H1 (cell line): ENCODE data around the gene ELOVL2. TPM values are rescaled to one million over a fixed set of nuclear protein-coding genes. Genes with fewer than 3 reads are reported as not detected.

ENCODE experiments used
- CTCF ChIA-PET: fragments of 300-600 bp; sonication (Branson Sonifier 250); formaldehyde crosslinking; loops from one replicate; lab custom pipeline; 2021; ENCODE audit not compliant: partially characterized antibody; lab: Charles Lee
- POLR2A ChIA-PET: fragments of 300-600 bp; sonication (Branson Sonifier 250); formaldehyde crosslinking; loops from one replicate; lab custom pipeline; 2021; ENCODE audit warnings: inconsistent platforms; ENCODE audit not compliant: partially characterized antibody; lab: Charles Lee
- DNase-seq, 2 experiments: peaks; one replicate each; pipeline versions ENCODE4 v3.0.0 to v3.0.0-alpha.2; 2010 to 2022; ENCODE audit warnings: low spot score in 2 of 2, low read depth in 1 of 2, mixed read lengths in 1 of 2
- FAIRE-seq: peaks from 2 replicates; lab custom pipeline; 2011; peaks lifted over from hg19 to GRCh38; lab: Jason Lieb, UNC
- H2AFZ ChIP-seq: 2 replicates; pipeline ENCODE4 v1.8.1; 2012; ENCODE audit warnings: low read length, inconsistent platforms
- H2AK5ac ChIP-seq: 2 replicates; pipeline ENCODE4 v1.6.1; 2013; ENCODE audit warnings: low read depth, low read length
- H2BK120ac ChIP-seq: replicated peaks from 2 replicates; pipeline ENCODE3; 2013; ENCODE audit warnings: low read depth, low read length, inconsistent platforms
- H2BK12ac ChIP-seq: 2 replicates; pipeline ENCODE4 v1.6.1; 2013; ENCODE audit warnings: low read depth, low read length
- H2BK15ac ChIP-seq: 2 replicates; pipeline ENCODE4 v1.6.1; 2013; ENCODE audit warnings: low read length
- H2BK20ac ChIP-seq: 2 replicates; pipeline ENCODE4 v1.6.1; 2013; ENCODE audit warnings: low read length
- H2BK5ac ChIP-seq: 2 replicates; pipeline ENCODE4 v1.6.1; 2013; ENCODE audit warnings: low read depth, low read length
- H3K14ac ChIP-seq: 2 replicates; pipeline ENCODE4 v1.6.1; 2013; ENCODE audit warnings: inconsistent platforms; ENCODE audit not compliant: insufficient read length
- H3K18ac ChIP-seq: 2 replicates; pipeline ENCODE4 v1.6.1; 2013; ENCODE audit warnings: low read length; ENCODE audit errors: extremely low read depth
- H3K23ac ChIP-seq: 2 replicates; pipeline ENCODE4 v1.6.1; 2013; ENCODE audit warnings: inconsistent platforms; ENCODE audit not compliant: insufficient read length
- H3K23me2 ChIP-seq: 2 replicates; pipeline ENCODE4 v1.6.1; 2013; ENCODE audit warnings: low read depth, low read length
- H3K27ac ChIP-seq: 2 replicates; pipeline ENCODE4 v1.6.1; 2011; ENCODE audit warnings: low read depth, low read length, inconsistent platforms
- H3K27me3 ChIP-seq, 4 experiments: replicated peaks in 1 of 4; 1 replicate in 1 of 4; 2 replicates in 3 of 4; pipeline versions ENCODE4 v1.6.1 to v1.8.1; 2011 to 2013; ENCODE audit warnings: low read length in 3 of 4, mild to moderate bottlenecking in 3 of 4, inconsistent platforms in 2 of 4, mixed read lengths in 2 of 4, moderate library complexity in 1 of 4; ENCODE audit not compliant: control insufficient read depth in 3 of 4, insufficient read depth in 3 of 4; ENCODE audit errors: extremely low read depth in 1 of 4
- H3K36me3 ChIP-seq, 4 experiments: 2 replicates each; pipeline versions ENCODE4 v1.6.1 to v1.8.1; 2011 to 2013; ENCODE audit warnings: mild to moderate bottlenecking in 4 of 4, low read length in 3 of 4, moderate library complexity in 2 of 4, control low read depth in 1 of 4, inconsistent platforms in 1 of 4; ENCODE audit not compliant: insufficient read depth in 4 of 4, control insufficient read depth in 2 of 4
- H3K4ac ChIP-seq: replicated peaks from 2 replicates; pipeline ENCODE3; 2013; ENCODE audit warnings: low read length, low read depth, mixed read lengths, inconsistent platforms; ENCODE audit not compliant: insufficient read length
- H3K4me1 ChIP-seq, 4 experiments: replicated peaks in 1 of 4; 1 replicate in 1 of 4; 2 replicates in 3 of 4; pipeline versions ENCODE4 v1.6.1 to v1.8.1; 2011 to 2013; ENCODE audit warnings: low read length in 3 of 4, inconsistent platforms in 2 of 4, mixed read lengths in 1 of 4; ENCODE audit not compliant: insufficient read depth in 4 of 4, control insufficient read depth in 3 of 4
- H3K4me2 ChIP-seq, 2 experiments: 2 replicates each; pipeline versions ENCODE4 v1.6.1 to v1.8.1; 2011 to 2013; ENCODE audit warnings: low read depth in 2 of 2, low read length in 2 of 2, control low read depth in 1 of 2, inconsistent platforms in 1 of 2, mild to moderate bottlenecking in 1 of 2; ENCODE audit not compliant: insufficient read depth in 1 of 2
- H3K4me3 ChIP-seq, 4 experiments: fragments of 200-600, 300-600 bp in 1 of 4; sonication (generic), shearing (Covaris generic), sonication (Bioruptor Twin) in 1 of 4; 2 replicates each; pipeline versions ENCODE4 v1.5.1 to v1.8.1; 2011 to 2016; ENCODE audit warnings: low read length in 4 of 4, low read depth in 3 of 4, control low read depth in 2 of 4, inconsistent platforms in 2 of 4, mild to moderate bottlenecking in 2 of 4, mixed read lengths in 1 of 4, moderate library complexity in 1 of 4; ENCODE audit not compliant: insufficient read depth in 2 of 4; ENCODE audit errors: extremely low read depth in 1 of 4
- H3K56ac ChIP-seq: replicated peaks from 2 replicates; pipeline ENCODE3; 2013; ENCODE audit warnings: low read depth, mild to moderate bottlenecking, mixed read lengths, low read length, inconsistent platforms; ENCODE audit not compliant: insufficient read length
- H3K79me1 ChIP-seq: 2 replicates; pipeline ENCODE4 v1.6.1; 2013; ENCODE audit warnings: low read depth, low read length, control low read depth
- H3K79me2 ChIP-seq, 2 experiments: 2 replicates each; pipeline versions ENCODE4 v1.6.1 to v1.8.1; 2012 to 2013; ENCODE audit warnings: low read length in 2 of 2, mild to moderate bottlenecking in 2 of 2, inconsistent platforms in 1 of 2; ENCODE audit not compliant: insufficient read depth in 2 of 2, control insufficient read depth in 1 of 2
- H3K9ac ChIP-seq, 4 experiments: replicated peaks in 1 of 4; 1 replicate in 1 of 4; 2 replicates in 3 of 4; pipeline versions ENCODE4 v1.6.1 to v1.8.1; 2011 to 2013; ENCODE audit warnings: low read depth in 3 of 4, low read length in 3 of 4, control low read depth in 2 of 4, mild to moderate bottlenecking in 2 of 4, moderate library complexity in 2 of 4, inconsistent platforms in 1 of 4; ENCODE audit errors: extremely low read depth in 1 of 4
- H3K9me3 ChIP-seq, 2 experiments: 2 replicates each; pipeline versions ENCODE4 v1.6.1 to v1.8.1; 2012 to 2013; ENCODE audit warnings: mild to moderate bottlenecking in 2 of 2, moderate library complexity in 2 of 2, control low read depth in 1 of 2, inconsistent platforms in 1 of 2, low read depth in 1 of 2, low read length in 1 of 2, mixed read lengths in 1 of 2; ENCODE audit not compliant: insufficient read depth in 2 of 2
- H4K20me1 ChIP-seq, 2 experiments: replicated peaks in 1 of 2; 2 replicates each; pipeline versions ENCODE3 to v1.8.1; 2011 to 2013; ENCODE audit warnings: inconsistent platforms in 2 of 2, low read length in 2 of 2, mild to moderate bottlenecking in 1 of 2; ENCODE audit not compliant: insufficient read depth in 2 of 2, control insufficient read depth in 1 of 2
- H4K5ac ChIP-seq: 2 replicates; pipeline ENCODE4 v1.6.1; 2013; ENCODE audit warnings: low read length, low read depth, mixed read lengths, inconsistent platforms; ENCODE audit not compliant: insufficient read length
- H4K8ac ChIP-seq: 2 replicates; pipeline ENCODE4 v1.8.0; 2013; ENCODE audit warnings: mild to moderate bottlenecking, moderate library complexity, low read length, inconsistent platforms; ENCODE audit not compliant: insufficient read depth; ENCODE audit errors: extremely low read depth
- H4K91ac ChIP-seq: replicated peaks from 2 replicates; pipeline ENCODE3; 2013; ENCODE audit warnings: low read length, mixed read lengths, inconsistent platforms; ENCODE audit not compliant: insufficient read length
- CEBPB ChIP-seq: IDR thresholded peaks from 2 replicates; pipeline ENCODE4 v1.6.1; 2012; ENCODE audit warnings: low read depth, low read length
- CHD1 ChIP-seq: IDR thresholded peaks from 2 replicates; pipeline ENCODE4 v1.6.1; 2012; ENCODE audit warnings: low read depth, low read length, improper control_type of control experiment
- JUN ChIP-seq: IDR thresholded peaks from 2 replicates; pipeline ENCODE4 v1.6.1; 2011; ENCODE audit warnings: low read depth, mild to moderate bottlenecking, improper control_type of control experiment, low read length
- KDM4A ChIP-seq: IDR thresholded peaks from one replicate; pipeline ENCODE4 v1.7.1; 2012; ENCODE audit warnings: low read depth, mild to moderate bottlenecking, moderate library complexity, low read length, inconsistent platforms; ENCODE audit not compliant: severe bottlenecking
- NRF1 ChIP-seq: IDR thresholded peaks from 2 replicates; pipeline ENCODE4 v1.6.1; 2011; ENCODE audit warnings: mild to moderate bottlenecking, low read depth, low read length, improper control_type of control experiment
- RBBP5 ChIP-seq: IDR thresholded peaks from 2 replicates; pipeline ENCODE4 v1.7.1; 2012; ENCODE audit warnings: low read depth, mild to moderate bottlenecking, inconsistent platforms, low read length, moderate library complexity, borderline replicate concordance
- TEAD4 ChIP-seq: IDR thresholded peaks from 2 replicates; pipeline ENCODE4 v1.6.1; 2012; ENCODE audit warnings: low read depth, low read length, inconsistent platforms, mixed read lengths
- WGBS, 2 experiments: shearing (Covaris generic) in 1 of 2; methylation state at CpG; one replicate each; pipeline versions ENCODE4 v1.1.6 to v1.1.7; 2013 to 2015; ENCODE audit warnings: low lambda C conversion rate in 2 of 2, mixed read lengths in 2 of 2, inconsistent platforms in 1 of 2, low coverage in 1 of 2, missing lambda C conversion rate in 1 of 2; ENCODE audit not compliant: insufficient replicate concordance in 2 of 2, insufficient coverage in 1 of 2, insufficient read length in 1 of 2; ENCODE audit errors: extremely low coverage in 1 of 2, missing lambda C conversion rate in 1 of 2; 5-methylcytosine and 5-hydroxymethylcytosine counted together
- polyA plus RNA-seq, 7 experiments: library from polyadenylated mRNA; depleted of rRNA in 3 of 7; stranded (reverse) in 5 of 7; unstranded in 2 of 7; fragments of >200 nt in 5 of 7; fragments of 200-250 nt in 2 of 7; gene quantifications; 1 replicate in 5 of 7; 2 replicates in 1 of 7; 4 replicates in 1 of 7; pipeline versions ENCODE4 v1.2.1 to v1.2.3, GENCODE V29; 2011 to 2013; ENCODE audit warnings: missing spikeins in 2 of 7, mixed read lengths in 2 of 7
- total RNA-seq: library from RNA; stranded (reverse); fragmentation: NEBNext Ultra II Directional; extraction: Animal tissue kit (Norgen Biotek cat#: 25700); gene quantifications from 2 replicates; pipeline ENCODE4 v1.2.1, GENCODE V29; 2021
- TF ChIP-seq, protein P1 (sequence below): IDR thresholded peaks from 2 replicates; pipeline ENCODE4 v1.6.1; 2012; ENCODE audit warnings: low read length, inconsistent platforms

Gene ELOVL2
- total and polyA plus RNA-seq, 2 of the 8 experiments (the other 6 are each of a cell fraction or from before 2014, with no cell fraction given): 0.42 to 0.89 TPM

DNA sequence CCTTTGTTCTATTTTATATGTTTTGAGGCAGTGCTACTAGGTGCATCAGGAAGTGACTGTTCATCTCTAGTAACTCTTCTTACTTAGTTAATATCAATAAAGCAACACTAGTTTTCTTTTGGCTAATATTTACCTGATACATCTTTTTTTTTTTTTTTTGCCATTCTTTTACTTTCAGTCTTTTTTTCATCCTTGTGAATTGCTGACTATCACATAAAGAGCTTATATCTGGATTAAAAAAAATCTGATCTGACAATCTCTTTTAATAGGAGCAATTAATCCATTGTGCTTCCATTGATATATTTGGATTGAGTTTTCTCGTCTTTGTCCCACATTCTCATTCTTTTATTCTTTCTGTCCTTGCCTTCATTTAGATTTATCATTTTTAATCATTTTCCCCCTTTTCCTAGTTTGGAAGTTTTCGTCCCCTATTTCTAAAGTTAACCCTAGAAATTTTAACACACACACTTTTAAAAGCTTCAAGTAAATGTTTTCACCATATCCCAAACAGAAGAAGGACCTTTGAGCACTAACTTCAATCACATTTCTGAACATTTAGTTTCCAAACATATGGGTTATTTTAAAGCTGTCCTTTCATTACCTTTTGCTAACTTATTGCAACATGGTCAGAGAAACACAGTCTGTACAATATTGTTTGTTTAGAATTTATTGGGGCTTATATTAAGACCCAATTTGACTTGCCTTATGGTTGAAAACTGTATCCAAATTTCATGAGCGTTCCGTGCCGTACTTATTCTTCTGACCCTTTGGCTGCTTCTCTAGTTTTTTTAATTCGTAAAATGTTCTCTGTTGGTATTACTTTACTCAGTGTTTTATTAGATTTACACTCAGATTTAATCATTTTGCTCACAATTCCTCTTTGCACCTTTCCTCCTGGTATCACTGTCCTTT lies 94.3 kb downstream of the ELOVL2 start:
- Histone ChIP-seq H2AFZ (no peak overlapping the region), H3K56ac (no peak overlapping the region), H3K9ac (no peak overlapping the region), H2BK12ac (no peak overlapping the region), H3K4me3 (no peak overlapping the region), H3K79me1 (no peaks in the 10 kb centered on the region), H2AK5ac (no peak overlapping the region), H2BK20ac (no peak overlapping the region), H2BK15ac (no peak overlapping the region), H4K20me1 (no peaks in the 10 kb centered on the region), H3K9me3 (no peaks in the 10 kb centered on the region), H3K23me2 (no peaks in the 10 kb centered on the region), H2BK5ac (no peak overlapping the region), H3K14ac (no peak overlapping the region), H3K18ac (no peak overlapping the region), H3K79me2 (no peaks in the 10 kb centered on the region), H4K91ac (no peak overlapping the region), H3K36me3 (no peaks in the 10 kb centered on the region), H2BK120ac (no peak overlapping the region), H3K27ac (no peak overlapping the region), H3K4me2 (no peak overlapping the region), H3K4me1 (0 out of 7 replicates have a peak, but pooled peaks cover 0 to 2% (median 0%) of the 10 kb centered on the region in 4 experiments), H4K8ac (no peak overlapping the region), H3K4ac (no peak overlapping the region), H3K23ac (no peak overlapping the region), H3K27me3 (no peaks in the 10 kb centered on the region), H4K5ac (no peak overlapping the region)
- no peak for FAIRE-seq
- POLR2A ChIA-PET: no interaction called here
- TF ChIP-seq NRF1: no peak
- TF ChIP-seq RBBP5: no peak
- TF ChIP-seq CHD1: no peak
- TF ChIP-seq TEAD4: no peak
- TF ChIP-seq, protein P1, sequence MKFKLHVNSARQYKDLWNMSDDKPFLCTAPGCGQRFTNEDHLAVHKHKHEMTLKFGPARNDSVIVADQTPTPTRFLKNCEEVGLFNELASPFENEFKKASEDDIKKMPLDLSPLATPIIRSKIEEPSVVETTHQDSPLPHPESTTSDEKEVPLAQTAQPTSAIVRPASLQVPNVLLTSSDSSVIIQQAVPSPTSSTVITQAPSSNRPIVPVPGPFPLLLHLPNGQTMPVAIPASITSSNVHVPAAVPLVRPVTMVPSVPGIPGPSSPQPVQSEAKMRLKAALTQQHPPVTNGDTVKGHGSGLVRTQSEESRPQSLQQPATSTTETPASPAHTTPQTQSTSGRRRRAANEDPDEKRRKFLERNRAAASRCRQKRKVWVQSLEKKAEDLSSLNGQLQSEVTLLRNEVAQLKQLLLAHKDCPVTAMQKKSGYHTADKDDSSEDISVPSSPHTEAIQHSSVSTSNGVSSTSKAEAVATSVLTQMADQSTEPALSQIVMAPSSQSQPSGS: no peak
- no peak for TF ChIP-seq JUN
- TF ChIP-seq KDM4A: no peak
- TF ChIP-seq CEBPB: no peak
- DNase-seq: no peak
- CTCF ChIA-PET: interaction anchor here (0.9 to 3.4 kb wide), 6 partner anchors 11 to 582 kb away, joined by 3 to 12 read pairs (median 4); no protein-coding TSS in a partner anchor
- WGBS, 2 experiments: 90% methylated on average over 6 of the region's 6 CpGs; no CpG with 5 or more reads in 1 of the 2 experiments
